HEK293T (cell line): ENCODE results near the gene DLG2.
"Not testable (repeated sequence)": the region's sequence is repeated elsewhere in the genome, so short reads cannot be mapped to it uniquely, and the experiment has no call there.

Experiments used
- CTCF ChIA-PET: fragments of 350-600 bp; formaldehyde crosslinking; extraction: SDS; loops from one replicate; lab custom pipeline; 2021; ENCODE audit warnings: antibody characterized with exemption, inconsistent platforms; lab: Yijun Ruan, JAX
- POLR2A ChIA-PET: fragments of 350-600 bp; formaldehyde crosslinking; extraction: SDS; loops from one replicate; lab custom pipeline; 2020; ENCODE audit warnings: antibody characterized with exemption, inconsistent platforms; lab: Yijun Ruan, JAX
- DNase-seq: peaks from one replicate; pipeline ENCODE4 v3.0.0; 2012; ENCODE audit warnings: mixed read lengths; ENCODE audit errors: extremely low spot score
- ARNT ChIP-seq: fragments of 450-650 bp; IDR thresholded peaks from 2 replicates; pipeline ENCODE4 v1.6.1; 2017; ENCODE audit warnings: mild to moderate bottlenecking
- BHLHE40 ChIP-seq: fragments of 450-650 bp; IDR thresholded peaks from 2 replicates; pipeline ENCODE4 v1.6.1; 2016; ENCODE audit warnings: mild to moderate bottlenecking, moderate library complexity, borderline replicate concordance
- CTBP1 ChIP-seq: fragments of 450-650 bp; IDR thresholded peaks from 2 replicates; pipeline ENCODE4 v1.6.1; 2016; ENCODE audit warnings: borderline replicate concordance
- ELF4 ChIP-seq: fragments of 450-650 bp; IDR thresholded peaks from 2 replicates; pipeline ENCODE4 v1.6.1; 2017; ENCODE audit warnings: antibody characterized with exemption
- FOXA1 ChIP-seq: fragments of 450-650 bp; IDR thresholded peaks from 2 replicates; pipeline ENCODE4 v1.6.1; 2016; ENCODE audit warnings: mild to moderate bottlenecking
- FOXK2 ChIP-seq: fragments of 450-650 bp; IDR thresholded peaks from 2 replicates; pipeline ENCODE4 v1.6.1; 2016; ENCODE audit warnings: mild to moderate bottlenecking
- FOXM1 ChIP-seq: fragments of 450-650 bp; IDR thresholded peaks from 2 replicates; pipeline ENCODE4 v1.6.1; 2017; ENCODE audit warnings: mild to moderate bottlenecking, borderline replicate concordance
- HDGF ChIP-seq: fragments of 450-650 bp; IDR thresholded peaks from 2 replicates; pipeline ENCODE4 v1.6.1; 2017; ENCODE audit warnings: antibody characterized with exemption, borderline replicate concordance
- L3MBTL2 ChIP-seq: fragments of 450-650 bp; conservative IDR thresholded peaks from 2 replicates; pipeline ENCODE4 v1.6.1; 2016; ENCODE audit warnings: mild to moderate bottlenecking
- LEF1 ChIP-seq: fragments of 450-650 bp; IDR thresholded peaks from 2 replicates; pipeline ENCODE4 v1.6.1; 2017; ENCODE audit warnings: mild to moderate bottlenecking, borderline replicate concordance
- NFRKB ChIP-seq: fragments of 450-650 bp; IDR thresholded peaks from 2 replicates; pipeline ENCODE4 v1.6.1; 2016; ENCODE audit warnings: mild to moderate bottlenecking, moderate library complexity
- SP1 ChIP-seq: fragments of 450-650 bp; IDR thresholded peaks from 2 replicates; pipeline ENCODE4 v1.6.1; 2017
- SUZ12 ChIP-seq: fragments of 450-650 bp; IDR thresholded peaks from 2 replicates; pipeline ENCODE4 v1.6.1; 2016; ENCODE audit warnings: mild to moderate bottlenecking
- TARDBP ChIP-seq: fragments of 450-650 bp; IDR thresholded peaks from 2 replicates; pipeline ENCODE4 v1.6.1; 2016
- ZNF384 ChIP-seq: fragments of 450-650 bp; IDR thresholded peaks from 2 replicates; pipeline ENCODE4 v1.6.1; 2016
- TF ChIP-seq, protein P1 (sequence below): fragments of 450-650 bp; IDR thresholded peaks from 2 replicates; pipeline ENCODE4 v1.6.1; 2016

The DLG2 gene

DNA sequence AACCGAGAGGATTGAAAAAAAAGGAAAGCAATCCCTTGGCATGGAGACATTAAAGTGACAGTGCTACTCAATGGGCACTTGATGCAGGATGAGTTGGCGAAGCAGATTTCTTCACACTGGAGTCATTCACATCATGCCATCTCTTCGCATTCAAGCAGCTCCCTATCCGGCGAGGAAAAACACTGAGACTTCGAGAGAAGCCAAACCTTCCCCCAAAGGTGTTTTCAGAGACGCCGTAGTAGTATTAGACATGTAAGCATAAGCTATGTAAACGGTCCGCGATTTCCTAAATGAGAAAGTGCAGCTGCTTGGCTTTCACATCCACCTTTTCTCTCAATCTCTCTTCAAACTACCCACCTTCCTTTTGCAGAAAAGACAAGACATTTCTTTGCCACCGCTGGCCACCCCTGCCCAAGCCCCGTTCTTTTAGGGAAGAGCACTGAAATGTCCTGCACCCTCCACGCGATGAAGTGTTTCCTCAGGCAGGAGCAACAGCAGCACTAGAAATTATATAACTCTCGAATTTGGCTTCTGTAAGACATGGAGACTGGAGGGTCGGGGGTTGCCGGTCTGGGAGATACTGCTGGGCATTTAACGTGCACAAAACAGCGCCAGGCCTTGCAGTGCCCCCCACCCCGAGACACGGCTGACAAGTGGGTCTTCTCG lies at the start of gene DLG2:
Gene DLG2 (minus strand): TSS at position 13 of the 666 bp plus-strand sequence.
- POLR2A ChIA-PET: interaction anchor here (1.0 to 4.1 kb wide), 10 partner anchors 11 to 440 kb away, joined by 3 to 41 read pairs (median 4); partner anchors contain the start of genes CREBZF and TMEM126A
- no peak for DNase-seq
- CTCF ChIA-PET: interaction anchor here (1.0 kb wide), 1 partner anchor 21 kb away, joined by 3 read pairs; the partner anchor contains the start of gene TMEM126A
- TF ChIP-seq ZNF384: no peak

DNA sequence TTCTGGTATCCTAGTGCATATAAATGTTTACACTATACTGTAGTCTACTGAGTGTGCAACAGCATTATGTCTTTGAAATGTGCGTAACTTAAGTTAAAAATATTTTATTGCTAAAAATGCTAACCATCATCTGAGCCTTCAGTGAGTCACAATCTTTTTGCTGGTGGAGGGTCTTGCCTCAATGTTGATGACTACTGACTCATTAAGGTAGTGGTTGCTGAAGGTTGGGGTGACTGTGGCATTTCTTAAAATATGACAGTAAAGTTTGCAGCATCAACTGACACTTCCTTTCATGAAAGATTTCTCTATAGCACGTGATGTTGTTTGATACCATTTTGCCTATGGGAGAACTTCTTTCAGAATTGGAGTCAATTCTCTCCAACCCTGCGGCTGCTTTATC lies 46.2 kb upstream of the DLG2 start:
- TF ChIP-seq HDGF (no peak), ARNT (no peak), TARDBP (no peak), L3MBTL2 (no peak), LEF1 (no peak), CTBP1 (no peak), ZNF384 (no peak), FOXK2 (no peak), SP1 (no peak), ELF4 (no peak), SUZ12 (no peak), NFRKB (no peak), FOXM1 (no peak), FOXA1 (no peak), BHLHE40 (no peak)
- TF ChIP-seq, protein P1, sequence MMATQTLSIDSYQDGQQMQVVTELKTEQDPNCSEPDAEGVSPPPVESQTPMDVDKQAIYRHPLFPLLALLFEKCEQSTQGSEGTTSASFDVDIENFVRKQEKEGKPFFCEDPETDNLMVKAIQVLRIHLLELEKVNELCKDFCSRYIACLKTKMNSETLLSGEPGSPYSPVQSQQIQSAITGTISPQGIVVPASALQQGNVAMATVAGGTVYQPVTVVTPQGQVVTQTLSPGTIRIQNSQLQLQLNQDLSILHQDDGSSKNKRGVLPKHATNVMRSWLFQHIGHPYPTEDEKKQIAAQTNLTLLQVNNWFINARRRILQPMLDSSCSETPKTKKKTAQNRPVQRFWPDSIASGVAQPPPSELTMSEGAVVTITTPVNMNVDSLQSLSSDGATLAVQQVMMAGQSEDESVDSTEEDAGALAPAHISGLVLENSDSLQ: no peak
- ChIA-PET CTCF (no interaction called here), POLR2A (no interaction called here)
- no peak for DNase-seq

GRCh38 chr11:85672105-85672902 lies 45.2 kb upstream of the DLG2 start:
- DNase-seq: no peak
- POLR2A ChIA-PET: no interaction called here
- CTCF ChIA-PET: no interaction called here
- TF ChIP-seq FOXK2 (no peak), NFRKB (no peak), L3MBTL2 (0 out of 2 replicates have a peak, but pooled peaks have one; percentile 12)

GRCh38 chr11:85670949-85671663 lies 44.0 kb upstream of the DLG2 start:
- CTCF ChIA-PET, POLR2A ChIA-PET, DNase-seq: not testable (repeated sequence)

GRCh38 chr11:85668157-85668556 lies 41.0 kb upstream of the DLG2 start:
- TF ChIP-seq SUZ12: no peak
- no peak for TF ChIP-seq LEF1
- no peak for TF ChIP-seq NFRKB
- TF ChIP-seq ARNT: no peak
- no peak for TF ChIP-seq BHLHE40
- no peak for TF ChIP-seq FOXA1
- no peak for TF ChIP-seq L3MBTL2
- TF ChIP-seq FOXM1: no peak
- no peak for TF ChIP-seq CTBP1
- no peak for TF ChIP-seq FOXK2
- TF ChIP-seq TARDBP: no peak
- no peak for TF ChIP-seq ELF4
- no peak for TF ChIP-seq SP1
- DNase-seq: no peak
- ChIA-PET POLR2A (no interaction called here), CTCF (no interaction called here)

- CTCF ChIA-PET: no interaction called here
- DNase-seq: no peak
- TF ChIP-seq ELF4 (no peak), BHLHE40 (no peak), FOXM1 (no peak), HDGF (no peak), SUZ12 (no peak), FOXA1 (no peak), SP1 (no peak), L3MBTL2 (no peak), ARNT (no peak), FOXK2 (no peak), NFRKB (no peak), LEF1 (no peak), CTBP1 (no peak), TARDBP (no peak), ZNF384 (no peak)
- TF ChIP-seq, protein P1: no peak
- POLR2A ChIA-PET: no interaction called here
Observed at GRCh38 chr11:85666687-85667086, 39.5 kb upstream of the DLG2 start.
